GM19043 (cell line): ENCODE data around the gene GLRX.
A peak's percentile ranks its signal among the peaks of the same experiment; 100 is the strongest.

Source experiments
- ATAC-seq: cut with Tn5 transposase; IDR thresholded peaks from one replicate; pipeline ENCODE4 v1.9.1; 2021; ENCODE audit warnings: low read depth; ENCODE audit not compliant: unreplicated experiment

The GLRX gene

GRCh38 chr5:95810305-95811125 lies 12.0 kb downstream of the GLRX start:
- ATAC-seq = no peak

GRCh38 chr5:95809414-95809960 lies 13.0 kb downstream of the GLRX start:
- ATAC-seq = no peak

GRCh38 chr5:95808686-95809413 lies 13.7 kb downstream of the GLRX start:
- ATAC-seq = peak; percentile 99

- ATAC-seq = peak; percentile 3
Measured at GRCh38 chr5:95808013-95808685, 14.4 kb downstream of the GLRX start.

- no peak for ATAC-seq
Measured at GRCh38 chr5:95806687-95807086, 15.8 kb downstream of the GLRX start.

- ATAC-seq = no peak
Measured at GRCh38 chr5:95804736-95805539, 17.6 kb downstream of the GLRX start.

- ATAC-seq = no peak
Measured at GRCh38 chr5:95803271-95804148, 19.0 kb downstream of the GLRX start.

- no peak for ATAC-seq
Measured at GRCh38 chr5:95801961-95802360, 20.6 kb downstream of the GLRX start.

- ATAC-seq = no peak
Measured at GRCh38 chr5:95801532-95801931, 21.0 kb downstream of the GLRX start.

- no peak for ATAC-seq
Measured at GRCh38 chr5:95800553-95800952, 22.0 kb downstream of the GLRX start.

- no peak for ATAC-seq
Measured at GRCh38 chr5:95799191-95799835, 23.2 kb downstream of the GLRX start.

GRCh38 chr5:95798545-95798944 lies 24.0 kb downstream of the GLRX start:
- ATAC-seq = no peak

GRCh38 chr5:95798048-95798447 lies 24.5 kb downstream of the GLRX start:
- no peak for ATAC-seq

- no peak for ATAC-seq
Measured at GRCh38 chr5:95797301-95797700, 25.2 kb downstream of the GLRX start.

GRCh38 chr5:95794070-95794516 lies 28.4 kb downstream of the GLRX start:
- ATAC-seq = no peak

GRCh38 chr5:95791751-95792150 lies 30.8 kb downstream of the GLRX start:
- no peak for ATAC-seq

- no peak for ATAC-seq
Measured at GRCh38 chr5:95788493-95788892, 34.0 kb downstream of the GLRX start.

- no peak for ATAC-seq
Measured at GRCh38 chr5:95786821-95787418, 35.6 kb downstream of the GLRX start.
